ENCODE results near the gene CELA3B.

DNA sequence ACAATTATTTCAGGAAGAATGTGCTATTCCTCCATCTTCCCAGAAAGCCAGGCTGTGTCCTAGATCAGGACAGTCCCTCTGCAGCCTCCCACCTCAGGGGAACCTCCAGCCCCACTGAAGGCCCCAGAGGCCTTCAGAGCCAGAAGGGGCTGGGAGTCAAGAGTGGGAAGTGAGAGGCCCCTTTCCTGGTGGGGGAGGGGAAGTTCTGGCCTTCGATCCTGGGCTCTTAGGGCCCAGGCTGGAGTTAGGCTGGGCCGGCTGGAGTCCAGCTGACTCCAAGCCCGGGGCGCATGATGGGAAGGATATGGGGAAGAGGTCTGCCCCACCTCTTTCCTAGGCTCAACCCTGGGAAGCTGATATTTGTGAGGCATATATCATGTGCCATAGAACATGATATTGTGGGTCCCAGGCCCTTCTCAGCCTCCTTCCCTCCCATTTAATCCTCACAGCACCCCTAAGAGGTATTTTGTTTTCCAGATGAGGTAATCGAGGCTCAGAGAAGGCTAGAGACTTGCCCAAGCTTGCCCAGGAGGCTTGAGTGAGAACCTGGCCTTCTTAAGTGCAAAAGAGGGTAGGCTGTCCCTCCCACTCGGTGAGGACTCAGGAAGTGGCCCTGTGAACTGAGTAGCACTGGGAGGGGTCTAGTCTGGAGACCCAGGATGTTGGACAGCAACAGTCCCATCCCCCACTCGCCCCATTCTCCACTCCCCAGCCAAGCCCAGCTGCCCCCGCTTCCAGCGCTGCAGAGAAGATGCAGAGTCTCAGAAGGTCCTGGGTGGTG, 21.1 kb upstream of the CELA3B start:
- TF ChIP-seq POLR2AphosphoS5 (IDR thresholded peaks at IDR 0.05; ENCODE audit: low read depth, low read length) (no peak), POLR2A (IDR thresholded peaks at IDR 0.05; ENCODE audit: low read depth, low read length) (no peak)

Data from GM12892 (cell line).